ENCODE data around the gene AGPAT2. TPM values are rescaled to one million over a fixed set of nuclear protein-coding genes. Genes with fewer than 3 reads are reported as not detected.

The AGPAT2 gene
- total and polyA plus RNA-seq, 2 donors (not counting 1 experiment from before 2014, with no cell fraction given): 25.1 to 28.4 TPM

- 94% methylated on average over 10 of the region's 16 CpGs for WGBS (ENCODE audit: insufficient coverage)
- H3K27ac Mint-ChIP-seq: no peak overlapping the region
- H3K9me3 Mint-ChIP-seq (ENCODE audit: insufficient read depth): no peaks in the 10 kb centered on the region
Observed at GRCh38 chr9:136675477-136676296, 11.6 kb downstream of the AGPAT2 start.

More at GRCh38 chr9:136675477-136676296, 11.6 kb downstream of the AGPAT2 start:
- peaks cover 3% of the 10 kb centered on the region for H3K79me2 ChIP-seq (ENCODE audit: control insufficient read depth, insufficient read depth, low read length)
- CTCF ChIA-PET: interaction anchor here (1.4 to 1.5 kb wide), 2 partner anchors 11 to 190 kb away, joined by 3 read pairs; no protein-coding TSS in a partner anchor
- no peak for ATAC-seq (ENCODE audit: low read depth)
- no peak overlapping the region for H3K4me2 ChIP-seq (replicated peaks; ENCODE audit: low read depth, low read length, poor library complexity, severe bottlenecking)
- Mint-ChIP-seq H3K4me3 (no peak overlapping the region), H3K27me3 (no peaks in the 10 kb centered on the region), H3K4me1 (no peaks in the 10 kb centered on the region)
- H3K27ac ChIP-seq (ENCODE audit: low read length in 2 of 2): no peak overlapping the region
- peaks cover 0 to 5% of the 10 kb centered on the region in 2 donors for H3K4me1 ChIP-seq (ENCODE audit: control insufficient read depth in 2 of 2, insufficient read depth in 2 of 2, low read length in 2 of 2)
- peaks cover 0 to 6% (median 0%) of the 10 kb centered on the region in 4 experiments for H3K27me3 ChIP-seq (replicated peaks in 1 of 4; ENCODE audit: control extremely low read depth in 1 of 4, control insufficient read depth in 3 of 4, insufficient read depth in 4 of 4, low read length in 3 of 4)
- POLR2A ChIA-PET: interaction anchor here (0.6 kb wide), 2 partner anchors 57 to 342 kb away, joined by 4 to 5 read pairs; no protein-coding TSS in a partner anchor
- H3K9me3 ChIP-seq (ENCODE audit: control extremely low read depth in 1 of 3, control insufficient read depth in 2 of 3, insufficient read depth in 1 of 3, low read length in 2 of 3): no peaks in the 10 kb centered on the region
- peaks cover 0 to 12% of the 10 kb centered on the region in 2 experiments for H3K36me3 ChIP-seq (replicated peaks in 1 of 2; ENCODE audit: control extremely low read depth in 1 of 2, control insufficient read depth in 1 of 2, extremely low read depth in 1 of 2, insufficient read depth in 2 of 2, low read length in 1 of 2)
- DNase-seq: no peak
- intact Hi-C loops (cut with micrococcal nuclease): no loop called here
- H3K4me3 ChIP-seq (ENCODE audit: control extremely low read depth in 1 of 5, extremely low read depth in 1 of 5, insufficient read depth in 1 of 5, low read depth in 2 of 5, low read length in 4 of 5): no peak overlapping the region
- TF ChIP-seq CTCF (IDR thresholded peaks at IDR 0.05): no peak
- no peak for TF ChIP-seq EZH2 (IDR thresholded peaks at IDR 0.05; ENCODE audit: borderline replicate concordance, insufficient read depth, low read depth, low read length, poor library complexity, severe bottlenecking)
- H2AFZ ChIP-seq (ENCODE audit: insufficient read depth, low read depth, low read length, poor library complexity, severe bottlenecking): no peak overlapping the region
- peaks cover 40% of the 10 kb centered on the region for H4K20me1 ChIP-seq (ENCODE audit: control insufficient read depth, insufficient read depth, low read length, poor library complexity, severe bottlenecking)
- H3K9ac ChIP-seq (ENCODE audit: low read length): no peak overlapping the region

All from B cell (primary cell).